GM19351 (cell line): Measurements from ENCODE around the gene WBP1L.
"Not testable (repeated sequence)": the region's sequence is repeated elsewhere in the genome, so short reads cannot be mapped to it uniquely, and the experiment has no call there.

ENCODE experiments used
- ATAC-seq: cut with Tn5 transposase; IDR thresholded peaks from one replicate; pipeline ENCODE4 v1.9.1; 2021; ENCODE audit warnings: mild to moderate bottlenecking, moderate library complexity; ENCODE audit not compliant: unreplicated experiment

WBP1L gene

GRCh38 chr10:102743588-102744373 is at the start of gene WBP1L:
WBP1L (plus strand) TSS chr10:102743948; CDS start chr10:102744054, 106 bp downstream.
- ATAC-seq, result peak; percentile 97

GRCh38 chr10:102695401-102695800 is 48.3 kb upstream of the WBP1L start:
- ATAC-seq, result not testable (repeated sequence)

GRCh38 chr10:102696736-102697135 is 47.0 kb upstream of the WBP1L start:
- no peak for ATAC-seq

GRCh38 chr10:102698894-102699293 is 44.9 kb upstream of the WBP1L start:
- no peak for ATAC-seq

- no peak for ATAC-seq
These were observed 42.5 kb upstream of the WBP1L start for GRCh38 chr10:102701272-102701671.

GRCh38 chr10:102701796-102702195 is 42.0 kb upstream of the WBP1L start:
- ATAC-seq, result no peak

- ATAC-seq, result no peak
These were observed 41.0 kb upstream of the WBP1L start for GRCh38 chr10:102702742-102703141.

GRCh38 chr10:102704915-102705314 is 38.8 kb upstream of the WBP1L start:
- no peak for ATAC-seq

GRCh38 chr10:102705531-102705930 is 38.2 kb upstream of the WBP1L start:
- no peak for ATAC-seq

- ATAC-seq, result no peak
These were observed 33.1 kb upstream of the WBP1L start for GRCh38 chr10:102710609-102711008.

GRCh38 chr10:102712089-102712488 is 31.7 kb upstream of the WBP1L start:
- ATAC-seq, result no peak

- no peak for ATAC-seq
These were observed 30.8 kb upstream of the WBP1L start for GRCh38 chr10:102712843-102713538.

- peak; percentile 39 for ATAC-seq
These were observed 30.3 kb upstream of the WBP1L start for GRCh38 chr10:102713539-102713813.

- peak; percentile 76 for ATAC-seq
These were observed 29.7 kb upstream of the WBP1L start, which contains the start of gene ARL3 for GRCh38 chr10:102713814-102714620. ARL3 (minus strand) TSS chr10:102714397; CDS start chr10:102714275, 122 bp downstream.

GRCh38 chr10:102714621-102715455 is 28.9 kb upstream of the WBP1L start, which contains the start of gene SFXN2:
SFXN2 (plus strand) TSS chr10:102714636; CDS start chr10:102726637, 12,001 bp downstream.
- peak; percentile 29 for ATAC-seq

- no peak for ATAC-seq
These were observed 27.9 kb upstream of the WBP1L start for GRCh38 chr10:102715880-102716279.

GRCh38 chr10:102716900-102717565 is 26.7 kb upstream of the WBP1L start:
- not testable (repeated sequence) for ATAC-seq

GRCh38 chr10:102718220-102718619 is 25.5 kb upstream of the WBP1L start:
- ATAC-seq, result no peak

GRCh38 chr10:102720337-102720736 is 23.4 kb upstream of the WBP1L start:
- ATAC-seq, result no peak

- ATAC-seq, result no peak
These were observed 22.9 kb upstream of the WBP1L start for GRCh38 chr10:102720775-102721301.
